GM21423 (cell line): ENCODE results near the gene TLE1.
"Not testable (repeated sequence)": the region's sequence is repeated elsewhere in the genome, so short reads cannot be mapped to it uniquely, and the experiment has no call there.

Source experiments
- ATAC-seq: cut with Tn5 transposase; IDR thresholded peaks from one replicate; pipeline ENCODE4 v1.9.1; 2021; ENCODE audit warnings: mild to moderate bottlenecking, moderate library complexity; ENCODE audit not compliant: unreplicated experiment

Gene TLE1

DNA sequence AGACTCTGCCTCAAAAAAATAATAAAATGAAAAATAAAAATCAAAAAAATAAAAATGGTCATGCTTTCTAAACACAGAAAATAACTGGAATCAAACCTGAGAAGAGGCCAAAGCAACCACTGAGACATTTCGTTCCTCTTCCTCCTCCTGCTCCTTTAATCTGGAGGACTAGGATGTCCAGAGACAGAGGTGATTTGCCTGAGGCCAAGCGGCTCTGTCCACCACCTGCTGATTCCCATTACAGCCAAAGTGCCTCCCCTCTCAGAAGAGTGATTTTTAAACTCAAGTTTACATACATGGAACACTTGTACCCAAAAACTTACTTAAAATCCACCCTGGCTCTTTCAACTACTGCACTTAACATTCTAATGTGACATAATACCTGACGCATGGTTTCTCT, 65.6 kb downstream of the TLE1 start:
- ATAC-seq = no peak

DNA sequence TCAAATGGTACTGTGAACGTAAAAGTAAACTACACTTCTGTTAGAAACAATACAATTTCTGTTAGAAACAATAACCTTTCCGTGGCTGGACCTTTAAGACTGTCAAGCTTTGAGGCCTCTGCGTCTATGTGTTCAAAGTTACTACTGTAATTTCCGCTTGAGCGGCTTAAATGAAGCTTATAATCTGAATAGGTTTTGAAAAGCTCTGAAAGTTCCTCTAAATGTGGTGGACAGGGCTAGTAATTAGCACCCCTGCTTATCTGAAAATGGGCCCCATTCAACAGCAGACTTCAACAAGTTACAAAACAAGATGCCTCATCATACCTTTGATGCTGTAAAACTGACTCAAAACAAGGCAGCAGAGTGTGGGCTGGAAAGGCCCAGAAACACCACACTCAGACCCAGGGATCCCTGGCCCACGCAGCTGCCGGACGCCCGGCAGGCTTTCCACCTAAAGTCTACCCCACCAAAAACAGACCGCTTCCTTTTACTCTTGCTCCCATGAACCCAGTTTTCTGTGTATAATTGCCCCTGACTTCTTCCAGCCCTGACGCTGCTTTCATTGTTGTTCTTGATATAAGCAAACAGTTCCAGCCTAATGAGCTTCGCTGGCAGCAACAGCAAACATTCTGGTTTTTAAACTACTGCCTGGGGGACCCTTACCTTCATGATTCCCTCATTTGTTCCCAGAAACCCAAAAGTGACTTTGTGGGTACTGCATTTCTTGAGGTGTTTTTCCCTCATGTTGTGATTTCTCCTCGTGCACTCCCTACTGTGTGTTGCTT, 66.7 kb downstream of the TLE1 start:
- ATAC-seq = no peak

DNA sequence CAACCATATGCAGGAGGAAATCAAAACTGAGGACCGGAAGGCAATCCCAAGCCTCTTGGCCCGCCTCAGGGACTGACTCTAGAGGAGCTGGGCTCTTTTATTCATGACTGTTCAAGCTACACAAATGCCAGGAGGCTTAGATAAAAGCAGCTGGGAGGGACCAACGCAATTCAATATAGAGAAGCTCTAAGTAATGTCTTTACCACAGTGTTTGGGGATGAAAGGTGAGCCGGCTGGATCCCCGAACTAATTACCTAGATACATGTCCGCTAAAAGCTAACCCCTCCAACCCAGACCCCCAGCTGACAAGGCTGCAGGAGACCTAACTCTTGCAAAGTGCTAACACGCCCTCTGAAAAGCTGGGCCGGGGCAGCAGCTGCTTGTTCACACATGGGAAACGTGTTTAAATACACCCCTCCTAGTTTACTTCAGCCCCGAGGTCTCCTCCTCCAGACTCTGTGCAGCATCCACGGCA, 67.5 kb downstream of the TLE1 start:
- ATAC-seq = no peak

DNA sequence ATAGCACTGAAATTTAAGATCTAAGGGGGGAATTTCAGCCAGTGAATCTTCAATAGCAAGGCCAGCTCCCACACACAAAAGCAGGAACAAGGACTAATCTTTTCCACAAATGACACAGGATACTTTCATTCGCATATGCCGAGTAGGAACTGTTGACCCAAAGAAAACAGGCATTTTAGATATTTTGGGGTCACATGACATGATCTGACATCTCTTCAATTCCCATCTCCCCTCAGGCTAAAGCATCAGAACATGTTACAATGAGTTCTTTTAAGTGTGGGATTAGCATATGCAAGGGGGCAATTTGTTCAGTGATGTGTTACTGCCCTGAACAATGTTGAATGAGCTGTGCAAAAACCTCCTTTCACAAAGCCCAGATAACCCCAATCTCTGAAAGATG, 68.2 kb downstream of the TLE1 start:
- ATAC-seq = no peak

DNA sequence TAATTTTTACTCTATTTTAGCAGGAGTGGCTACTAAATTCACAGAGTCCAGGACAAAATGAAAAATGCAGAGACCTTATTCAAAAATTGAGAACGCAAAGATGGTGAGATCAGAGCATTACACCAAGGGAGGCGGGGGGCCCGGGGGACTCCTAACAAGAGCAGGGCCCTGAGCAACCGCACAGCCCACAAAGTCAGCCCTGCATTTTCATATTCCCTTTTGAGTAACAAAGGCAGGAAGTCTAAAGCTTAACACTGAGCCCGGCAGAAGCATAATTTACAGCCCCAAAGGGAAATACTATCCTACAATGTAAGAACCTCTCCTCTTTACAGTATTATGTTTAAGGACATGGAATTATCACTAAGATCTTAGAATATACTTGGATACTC, 69.4 kb downstream of the TLE1 start:
- ATAC-seq = no peak

DNA sequence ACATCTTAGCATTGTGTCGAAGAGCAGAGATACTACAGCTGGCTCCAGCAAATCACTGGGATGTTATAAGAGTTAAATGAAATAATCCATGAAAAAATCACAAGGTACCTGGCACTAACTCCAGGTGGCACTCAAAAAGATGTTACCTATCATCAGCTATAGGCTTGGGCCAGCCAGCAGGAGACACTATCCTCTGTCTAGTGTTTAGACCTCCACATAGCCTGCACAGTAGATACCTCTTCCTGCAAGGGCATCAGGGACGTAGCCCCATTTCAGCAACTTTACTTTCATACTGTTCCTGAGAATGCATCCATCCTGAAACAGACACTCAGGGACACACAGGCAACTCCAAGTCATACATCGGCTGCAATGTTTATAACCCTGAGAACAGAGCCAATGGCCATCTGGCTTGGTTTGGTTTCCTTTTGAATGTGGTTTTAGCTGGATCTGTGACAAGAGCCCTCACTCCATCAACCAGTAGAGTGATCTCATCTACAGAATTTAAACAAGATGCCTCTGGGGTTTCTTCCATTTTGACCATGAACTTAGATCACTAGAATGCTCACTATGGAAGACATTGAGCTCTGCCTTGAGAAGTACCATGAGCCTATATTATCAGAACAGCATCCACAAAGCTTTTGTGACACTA, 69.9 kb downstream of the TLE1 start:
- ATAC-seq = no peak

DNA sequence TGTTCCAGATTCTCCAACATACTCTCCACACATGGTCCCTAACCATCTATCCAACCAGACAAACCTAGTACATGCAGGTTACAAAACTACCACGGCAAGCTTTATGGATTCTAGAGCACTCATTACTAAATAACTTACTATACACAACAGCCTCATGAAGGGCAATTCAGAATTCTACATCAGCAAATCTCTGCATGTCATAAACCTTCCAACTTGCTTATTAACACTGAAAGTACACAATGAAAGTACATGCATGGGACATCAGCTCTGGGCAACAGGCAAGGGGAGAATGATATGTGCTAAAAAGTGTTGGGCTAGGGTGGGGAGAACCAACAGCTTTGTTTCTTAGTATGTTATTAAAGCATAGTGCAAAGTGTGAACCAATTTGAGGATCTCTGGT, 70.4 kb downstream of the TLE1 start:
- no peak for ATAC-seq

DNA sequence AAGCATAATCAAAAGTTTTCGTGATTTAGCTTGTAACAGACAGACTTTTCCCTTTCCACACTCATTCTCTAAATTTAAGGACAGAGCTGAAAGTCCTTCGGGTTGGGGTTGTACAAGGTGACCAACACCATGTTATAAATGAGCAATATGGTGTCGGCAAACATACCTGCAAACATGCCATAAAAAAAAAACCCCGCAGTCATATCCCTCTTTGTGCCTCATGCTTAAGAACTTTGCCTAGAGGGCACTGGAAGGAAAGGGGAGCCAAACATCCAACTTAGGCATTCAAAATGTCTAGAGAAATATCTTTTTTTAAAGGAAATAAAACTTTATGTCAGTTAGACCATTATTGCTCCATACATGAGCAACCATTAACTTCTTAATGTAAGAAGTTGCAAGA, 73.2 kb downstream of the TLE1 start:
- no peak for ATAC-seq

DNA sequence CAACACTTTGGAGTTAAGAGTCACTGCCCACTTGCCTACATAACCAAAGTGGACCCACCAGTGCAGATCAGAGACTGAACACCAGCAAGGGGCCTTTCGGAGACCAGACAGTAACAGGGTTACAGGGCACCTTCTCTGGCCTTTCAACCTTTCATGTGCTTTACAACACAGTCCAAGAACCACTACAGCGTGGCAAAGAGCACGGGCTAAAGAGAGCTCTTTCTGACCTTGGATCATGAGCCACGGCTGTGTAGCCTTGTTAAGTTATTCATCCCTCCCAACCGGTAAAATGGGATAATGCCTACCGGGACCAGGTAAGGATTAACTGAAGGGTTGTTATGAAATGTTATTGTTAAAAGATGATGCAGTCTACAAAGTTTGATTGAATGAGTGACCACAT, 75.0 kb downstream of the TLE1 start:
- no peak for ATAC-seq

DNA sequence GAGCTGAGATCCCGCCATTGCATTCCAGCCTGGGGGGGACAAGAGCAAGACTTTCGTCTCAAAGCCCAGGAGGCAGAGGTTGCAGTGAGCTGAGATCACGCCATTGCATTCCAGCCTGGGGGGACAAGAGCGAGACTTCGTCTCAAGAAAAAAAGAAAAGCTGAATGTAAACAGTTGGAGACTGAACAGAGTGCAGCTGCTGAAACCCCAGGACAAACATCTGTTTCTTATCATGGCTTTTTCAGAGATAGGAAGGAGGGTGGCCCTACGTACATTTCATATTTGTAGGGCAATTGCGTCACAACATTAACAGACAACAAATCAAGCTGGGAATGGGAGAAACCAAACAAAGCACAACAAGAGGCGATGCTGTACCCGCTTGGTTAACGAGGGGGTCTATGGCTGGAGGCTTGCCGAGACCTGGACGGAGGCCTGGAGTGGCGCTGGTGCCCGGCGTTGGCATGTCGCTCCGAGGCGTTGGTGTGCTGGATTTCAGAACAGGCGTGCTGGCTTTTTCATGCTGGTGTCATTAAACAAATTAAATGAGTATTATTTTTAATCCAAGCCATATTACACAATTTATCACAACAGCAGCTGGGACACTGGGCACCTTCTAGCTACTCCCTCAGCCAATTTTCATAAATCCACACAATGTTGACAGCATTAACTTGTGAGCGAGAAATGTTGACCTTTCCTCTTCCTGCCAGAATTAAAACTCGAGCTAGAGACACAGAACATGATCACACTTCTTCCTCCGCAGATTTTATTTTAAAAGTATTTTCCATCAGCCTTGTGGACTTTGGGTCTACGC, 76.1 kb downstream of the TLE1 start:
- ATAC-seq = no peak

DNA sequence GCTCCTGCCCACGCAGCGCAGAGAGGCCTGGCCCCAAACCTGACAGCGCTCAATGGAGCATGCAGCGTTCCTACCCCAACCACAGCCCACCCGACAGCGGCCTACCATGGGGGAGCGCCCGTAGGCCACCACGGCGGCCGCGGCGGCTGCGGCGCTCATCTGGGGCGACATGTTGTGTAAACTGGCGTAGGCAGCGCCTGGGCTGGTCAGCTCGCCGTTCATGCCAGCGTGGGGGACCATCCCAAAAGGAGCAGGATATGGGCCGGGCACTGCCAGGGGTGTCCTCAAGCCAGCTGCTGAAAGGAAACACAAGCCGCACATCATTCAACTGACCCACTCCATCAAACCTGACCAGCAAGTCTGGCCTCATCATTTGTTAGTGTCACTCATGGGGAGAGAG, 77.7 kb downstream of the TLE1 start:
- ATAC-seq = no peak

DNA sequence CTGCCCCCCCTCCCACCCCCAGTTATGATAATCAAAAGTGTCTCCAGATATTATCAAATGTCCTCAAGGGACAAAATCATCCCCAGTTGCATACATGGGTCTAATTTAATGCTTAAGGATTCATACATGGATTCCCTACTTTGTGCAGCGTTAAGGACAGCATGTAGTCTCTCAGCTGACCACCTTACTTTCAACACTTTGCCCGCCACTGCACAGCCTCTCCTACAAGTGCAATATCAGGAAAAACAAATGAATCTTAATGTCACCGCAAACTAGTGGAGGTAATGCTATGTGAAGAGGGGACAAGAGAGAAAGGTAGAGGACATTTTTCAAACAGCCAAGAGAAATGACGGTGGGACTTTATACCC, 78.6 kb downstream of the TLE1 start:
- ATAC-seq = no peak

DNA sequence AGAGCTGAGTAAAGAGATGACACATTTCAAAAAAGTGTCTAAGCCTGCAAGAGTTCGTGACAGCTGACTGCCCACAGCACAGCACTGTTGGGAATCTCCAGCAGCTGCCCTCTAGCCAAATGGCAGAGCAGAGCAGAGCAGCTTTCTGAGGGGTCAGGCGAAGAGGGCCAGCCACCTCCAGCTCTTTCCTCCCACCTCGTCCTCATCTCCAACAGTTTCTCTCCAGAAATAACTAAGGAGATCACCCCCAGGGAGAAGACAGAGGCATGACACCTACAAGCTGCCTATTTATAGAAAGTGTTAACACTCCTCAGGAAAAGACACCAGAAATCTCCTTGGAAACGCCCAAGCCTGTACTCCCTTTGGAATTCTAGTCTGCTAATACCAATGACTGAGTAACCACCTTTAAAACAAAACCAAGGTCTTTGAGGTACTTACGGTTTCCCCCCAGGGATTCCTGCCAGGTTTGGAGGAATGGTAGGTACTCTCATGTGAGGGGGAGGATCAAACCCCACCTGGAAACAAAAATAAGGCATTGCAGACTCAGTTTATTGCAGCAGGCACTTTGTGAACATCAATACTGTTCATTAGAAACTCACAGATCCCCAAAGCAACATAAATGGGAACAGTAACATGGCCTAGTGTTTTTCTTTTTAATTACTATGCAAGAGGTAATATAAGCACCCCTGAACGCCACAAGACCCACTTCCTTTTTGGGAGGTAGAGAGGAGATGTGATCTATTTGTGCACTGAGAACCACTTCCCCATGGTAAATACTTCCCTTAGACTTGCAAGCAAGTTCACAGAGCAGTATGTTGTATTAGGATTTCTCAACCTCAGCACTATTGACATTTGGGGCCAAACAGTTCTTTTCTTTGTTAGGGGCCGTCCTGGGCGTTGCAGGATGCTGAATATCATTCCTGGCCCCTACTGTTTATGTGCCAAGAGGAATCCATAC, 79.3 kb downstream of the TLE1 start:
- ATAC-seq = no peak

DNA sequence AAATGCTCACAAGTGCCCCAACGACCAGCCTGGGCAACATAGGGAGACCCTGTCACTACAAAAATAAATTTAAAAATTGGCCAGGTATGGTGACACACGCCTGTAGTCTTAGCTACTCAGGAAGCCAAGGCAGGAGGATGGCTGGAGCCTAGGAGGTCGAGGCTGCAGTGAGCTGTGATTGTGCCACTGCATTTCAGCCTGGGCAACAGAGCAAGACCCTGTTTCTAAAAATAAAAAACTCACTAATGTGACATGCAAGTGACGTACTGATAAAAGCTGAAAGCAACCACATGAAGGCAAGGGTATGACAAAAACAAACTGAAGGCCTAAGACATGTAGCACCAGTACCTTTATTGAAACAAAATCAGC, 81.1 kb downstream of the TLE1 start:
- ATAC-seq = no peak

DNA sequence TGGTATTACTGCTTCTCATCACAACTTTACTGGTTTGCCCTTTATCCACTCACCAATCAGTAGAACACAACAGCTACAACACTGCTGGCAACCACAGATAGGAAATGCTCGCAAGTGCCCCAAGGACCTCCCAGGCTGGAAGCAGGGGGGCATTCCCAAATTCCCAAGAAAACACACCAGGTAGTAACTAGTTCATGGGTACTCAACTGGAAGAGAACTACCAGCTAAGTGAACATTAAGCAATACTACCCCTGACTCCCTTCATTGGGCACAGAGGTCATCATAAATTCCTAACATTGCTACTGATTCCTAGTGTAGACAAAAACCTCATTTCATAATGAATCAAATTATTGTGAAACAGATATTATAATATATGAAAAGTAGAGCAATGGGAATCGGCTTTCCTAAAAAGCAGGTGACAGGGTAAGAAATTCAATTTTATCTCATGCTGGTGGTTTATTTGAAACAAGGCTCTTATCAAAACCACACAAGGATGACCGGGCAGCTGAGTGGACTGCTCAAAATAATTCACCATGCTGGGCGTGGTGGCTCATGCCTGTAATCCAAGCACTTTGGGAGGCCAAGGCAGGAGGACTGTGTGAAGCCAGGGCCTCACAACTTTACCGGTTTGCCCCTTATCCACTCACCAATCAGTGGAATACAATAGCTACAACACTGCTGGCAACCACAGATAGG, 81.6 kb downstream of the TLE1 start:
- no peak for ATAC-seq

DNA sequence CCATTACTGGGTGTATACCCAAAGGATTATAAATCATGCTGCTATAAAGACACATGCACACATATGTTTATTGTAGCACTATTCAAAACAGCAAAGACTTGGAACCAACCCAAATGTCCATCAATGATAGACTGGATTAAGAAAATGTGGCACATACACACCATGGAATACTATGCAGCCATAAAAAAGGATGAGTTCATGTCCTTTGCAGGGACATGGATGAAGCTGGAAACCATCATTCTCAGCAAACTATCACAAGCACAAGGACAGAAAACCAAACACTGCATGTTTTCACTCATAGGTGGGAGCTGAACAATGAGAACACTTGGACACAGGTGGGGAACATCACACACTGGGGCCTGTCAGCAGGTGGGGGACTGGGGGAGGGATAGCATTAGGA, 83.1 kb downstream of the TLE1 start:
- ATAC-seq = not testable (repeated sequence)

DNA sequence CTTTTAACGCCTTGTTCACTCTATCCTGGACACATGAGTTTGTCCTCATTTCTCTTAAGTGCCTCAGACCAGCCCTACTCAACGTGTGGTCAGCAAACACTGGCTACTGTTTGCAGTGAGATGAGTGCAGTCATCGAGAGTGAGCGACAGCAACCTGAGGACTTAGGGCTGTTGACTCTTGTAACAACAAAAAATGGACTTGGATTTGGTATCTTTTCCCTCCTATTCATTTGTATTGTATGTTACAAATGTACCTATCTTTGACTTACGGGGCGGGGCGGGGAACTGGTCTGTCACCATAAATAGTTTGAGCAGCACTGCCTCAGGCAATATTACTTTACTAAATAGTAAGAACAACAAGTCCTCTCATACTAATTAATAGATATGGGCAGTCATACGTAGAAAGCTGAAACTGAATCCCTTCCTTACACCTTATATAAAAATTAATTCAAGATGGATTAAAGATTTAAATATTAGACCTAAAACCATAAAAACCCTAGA, 84.1 kb downstream of the TLE1 start:
- ATAC-seq = no peak

DNA sequence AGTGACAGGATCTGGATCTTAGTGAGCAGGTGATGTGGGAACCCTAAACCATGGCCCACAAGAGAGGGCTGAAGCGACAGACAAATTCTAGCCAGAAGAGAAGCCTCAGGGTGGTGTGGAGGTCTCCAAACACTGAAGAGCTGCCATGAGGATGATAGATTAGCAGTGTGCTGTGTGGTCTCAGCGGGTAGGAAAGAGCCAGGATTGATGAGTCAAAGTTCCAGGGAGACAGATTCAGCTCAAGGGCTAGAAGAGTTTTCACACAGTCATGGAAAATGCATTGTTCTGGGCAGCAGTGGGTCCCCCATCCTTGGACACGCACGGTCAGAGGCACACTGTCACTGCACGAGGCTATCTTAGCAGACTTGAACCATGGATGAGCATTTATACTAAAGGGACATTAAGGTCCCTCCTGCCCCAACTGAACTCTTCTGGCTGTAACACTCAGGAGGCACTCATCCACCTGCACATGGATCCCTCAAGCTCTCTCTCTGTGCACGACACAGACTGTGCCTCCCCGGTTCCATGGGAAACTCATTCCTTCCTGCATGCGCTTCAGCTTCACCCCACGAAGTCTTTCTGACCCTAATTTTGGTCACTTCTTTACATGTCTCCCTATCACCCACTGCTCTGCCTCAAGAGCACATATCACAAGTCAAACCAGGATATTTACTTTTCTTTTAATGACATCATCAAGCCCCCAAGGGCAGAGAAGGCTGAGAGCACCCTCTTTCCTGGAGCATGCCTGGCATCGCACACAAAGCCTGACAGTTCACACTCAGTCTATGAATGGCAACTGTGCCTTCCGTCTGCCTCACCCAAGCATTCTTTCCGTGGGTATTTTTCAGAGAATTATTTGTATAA, 84.8 kb downstream of the TLE1 start:
- no peak for ATAC-seq
